BJ (cell line): ENCODE results near the gene FAM47E. TPM values are rescaled to one million over a fixed set of nuclear protein-coding genes. Genes with fewer than 3 reads are reported as not detected.
A peak's percentile ranks its signal among the peaks of the same experiment; 100 is the strongest.

Source experiments
- CTCF ChIA-PET: fragments of 350-600 bp; formaldehyde crosslinking; extraction: SDS; loops from one replicate; lab custom pipeline; 2021; ENCODE audit warnings: antibody characterized with exemption, inconsistent platforms; lab: Yijun Ruan, JAX
- POLR2A ChIA-PET: fragments of 300-600 bp; sonication (Branson Sonifier 250); formaldehyde crosslinking; extraction: SDS; loops from one replicate; lab custom pipeline; 2021; ENCODE audit warnings: antibody characterized with exemption; lab: Charles Lee
- DNase-seq: peaks from one replicate; pipeline ENCODE4 v3.0.0-alpha.2; 2011; ENCODE audit warnings: low read depth
- H3K27me3 ChIP-seq: 2 replicates; pipeline ENCODE4 v1.6.0; 2011; ENCODE audit warnings: low read length; ENCODE audit not compliant: control insufficient read depth, insufficient read depth
- H3K36me3 ChIP-seq: 2 replicates; pipeline ENCODE4 v1.5.1; 2011; ENCODE audit warnings: low read length; ENCODE audit not compliant: control insufficient read depth, insufficient read depth
- H3K4me3 ChIP-seq: 2 replicates; pipeline ENCODE4 v1.5.1; 2011; ENCODE audit warnings: low read depth, mild to moderate bottlenecking, control low read depth, low read length
- CTCF ChIP-seq: IDR thresholded peaks from 2 replicates; pipeline ENCODE4 v1.5.1; 2011; ENCODE audit warnings: low read depth, mild to moderate bottlenecking, control low read depth, inconsistent platforms, low read length, moderate library complexity; ENCODE audit not compliant: insufficient read depth
- polyA plus RNA-seq: library from polyadenylated mRNA; depleted of rRNA; stranded (reverse); fragments of >200 nt; gene quantifications from 2 replicates; pipeline ENCODE4 v1.2.3, GENCODE V29; 2011

FAM47E gene
- polyA plus RNA-seq, 1 experiment, result 0.05 TPM

GRCh38 chr4:76211769-76212708, 39.5 kb upstream of the FAM47E start:
- H3K36me3 ChIP-seq, result no peaks in the 10 kb centered on the region
- ChIA-PET CTCF (interaction anchor here (0.7 to 4.3 kb wide), 3 partner anchors 13 to 32 kb away, joined by 3 to 17 read pairs (median 4); no protein-coding TSS in a partner anchor), POLR2A (no interaction called here)
- DNase-seq, result no peak
- no peaks in the 10 kb centered on the region for H3K27me3 ChIP-seq
- H3K4me3 ChIP-seq, result peak overlapping the region; percentile 82
- TF ChIP-seq CTCF, result no peak

GRCh38 chr4:76212851-76213414, 38.6 kb upstream of the FAM47E start:
- CTCF ChIA-PET, result interaction anchor here (4.3 kb wide), 1 partner anchor 33 kb away, joined by 17 read pairs; no protein-coding TSS in a partner anchor

GRCh38 chr4:76213415-76214176, 37.9 kb upstream of the FAM47E start, which contains the start of gene SCARB2:
TSS of gene SCARB2 (minus strand) at chr4:76213824. CDS start at chr4:76213543, 281 bp downstream.
- Histone ChIP-seq H3K4me3 (peak within 1 kb of the TSS; percentile 82), H3K36me3 (no peaks in the 10 kb centered on the region), H3K27me3 (no peaks in the 10 kb centered on the region)
- CTCF ChIA-PET, result interaction anchor here (2.3 to 4.3 kb wide), 2 partner anchors 16 to 34 kb away, joined by 6 to 17 read pairs; no protein-coding TSS in a partner anchor
- POLR2A ChIA-PET, result no interaction called here
- no peak for TF ChIP-seq CTCF
- DNase-seq, result peak; percentile 38

More at GRCh38 chr4:76212851-76213414, 38.6 kb upstream of the FAM47E start:
- no peaks in the 10 kb centered on the region for H3K27me3 ChIP-seq
- TF ChIP-seq CTCF, result no peak
- no peak for DNase-seq
- H3K36me3 ChIP-seq, result no peaks in the 10 kb centered on the region
- H3K4me3 ChIP-seq, result peak overlapping the region; percentile 82
- POLR2A ChIA-PET, result no interaction called here

- POLR2A ChIA-PET, result no interaction called here
- H3K27me3 ChIP-seq, result no peaks in the 10 kb centered on the region
- CTCF ChIA-PET, result interaction anchor here (0.6 to 4.3 kb wide), 4 partner anchors 16 to 34 kb away, joined by 3 to 17 read pairs (median 4); no protein-coding TSS in a partner anchor
- DNase-seq, result no peak
- H3K4me3 ChIP-seq, result peak overlapping the region; percentile 45
- no peak for TF ChIP-seq CTCF
- no peaks in the 10 kb centered on the region for H3K36me3 ChIP-seq
These were observed 37.3 kb upstream of the FAM47E start for GRCh38 chr4:76214177-76214675.
